ENCODE results near the gene NAT16. TPM values are rescaled to one million over a fixed set of nuclear protein-coding genes. Genes with fewer than 3 reads are reported as not detected.

The NAT16 gene
- polyA plus RNA-seq, 1 donor from 2014 or later = 4.5 TPM

DNA sequence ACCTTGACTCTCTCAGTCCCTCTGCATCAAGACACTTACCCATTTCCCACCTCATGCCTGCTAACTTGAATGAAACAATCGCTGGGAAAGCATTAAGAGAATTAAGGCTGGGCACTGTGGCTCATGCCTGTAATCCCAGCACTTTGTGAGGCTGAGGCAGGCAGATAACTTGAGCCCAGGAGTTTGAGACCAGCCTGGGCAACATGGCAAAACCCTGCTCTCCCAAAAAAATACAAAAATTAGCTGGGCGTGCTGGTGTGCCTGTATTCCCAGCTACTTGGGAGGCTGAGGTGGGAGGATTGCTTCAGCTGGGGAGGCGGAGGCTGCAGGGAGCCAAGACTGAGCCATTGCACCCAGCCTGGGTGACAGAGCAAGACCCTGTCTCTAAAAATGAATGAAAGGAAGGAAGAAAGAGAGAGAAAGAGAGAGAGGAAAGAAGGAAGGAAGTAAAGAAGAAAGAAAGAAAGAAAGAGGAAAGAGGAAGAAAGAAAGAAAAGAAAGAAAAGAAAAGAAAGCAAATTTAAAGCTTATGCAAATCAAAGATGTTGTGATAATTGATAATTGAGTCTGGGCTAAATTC lies 52.5 kb downstream of the NAT16 start:
- Histone ChIP-seq H2AFZ (ENCODE audit: low read depth, low read length) (no peak overlapping the region), H4K20me1 (ENCODE audit: insufficient read depth) (no peaks in the 10 kb centered on the region), H3K9ac (ENCODE audit: low read length) (no peak overlapping the region)

DNA sequence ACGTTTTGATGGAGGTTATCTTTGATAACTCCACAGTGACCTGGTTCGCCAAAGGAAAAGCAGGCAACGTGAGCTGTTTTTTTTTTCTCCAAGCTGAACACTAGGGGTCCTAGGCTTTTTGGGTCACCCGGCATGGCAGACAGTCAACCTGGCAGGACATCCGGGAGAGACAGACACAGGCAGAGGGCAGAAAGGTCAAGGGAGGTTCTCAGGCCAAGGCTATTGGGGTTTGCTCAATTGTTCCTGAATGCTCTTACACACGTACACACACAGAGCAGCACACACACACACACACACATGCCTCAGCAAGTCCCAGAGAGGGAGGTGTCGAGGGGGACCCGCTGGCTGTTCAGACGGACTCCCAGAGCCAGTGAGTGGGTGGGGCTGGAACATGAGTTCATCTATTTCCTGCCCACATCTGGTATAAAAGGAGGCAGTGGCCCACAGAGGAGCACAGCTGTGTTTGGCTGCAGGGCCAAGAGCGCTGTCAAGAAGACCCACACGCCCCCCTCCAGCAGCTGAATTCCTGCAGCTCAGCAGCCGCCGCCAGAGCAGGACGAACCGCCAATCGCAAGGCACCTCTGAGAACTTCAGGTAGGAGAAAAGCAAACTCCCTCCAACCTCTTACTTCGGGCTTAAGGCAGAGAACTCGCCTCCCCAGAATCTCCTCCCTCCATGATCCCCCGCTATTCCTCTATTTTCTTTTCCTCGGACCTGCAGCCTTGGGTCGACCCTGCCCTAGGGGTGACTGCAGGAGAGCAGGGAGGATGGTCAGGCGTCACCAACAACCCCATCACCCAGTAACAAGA lies 53.2 kb downstream of the NAT16 start, which contains the start of gene SERPINE1:
Gene SERPINE1, plus strand, starts transcription at position 454 of the 809 bp plus-strand sequence. CDS start 1,290 bp downstream, outside the sequence.
- Histone ChIP-seq H3K9me3 (ENCODE audit: low read length) (no peaks in the 10 kb centered on the region), H3K4me3 (ENCODE audit: low read length) (peak within 1 kb of the TSS; percentile 41), H3F3A (ENCODE audit: insufficient read depth, low read length, poor library complexity, severe bottlenecking) (no peaks in the 10 kb centered on the region), H3K4me2 (ENCODE audit: low read length) (no peak within 1 kb of the TSS), H3K36me3 (ENCODE audit: insufficient read depth, low read length) (no peaks in the 10 kb centered on the region), H3K9ac (ENCODE audit: low read length) (peak within 1 kb of the TSS; percentile 3), H3K27me3 (ENCODE audit: insufficient read depth, low read depth, low read length) (no peaks in the 10 kb centered on the region), H2AFZ (ENCODE audit: low read depth, low read length) (no peak within 1 kb of the TSS), H3K79me2 (replicated peaks; ENCODE audit: insufficient read depth, low read length) (no peaks in the 10 kb centered on the region), H3K27ac (ENCODE audit: low read length) (no peak within 1 kb of the TSS), H4K20me1 (ENCODE audit: insufficient read depth) (no peaks in the 10 kb centered on the region), H3K9me2 (ENCODE audit: insufficient read depth, low read length) (no peaks in the 10 kb centered on the region)
- TF ChIP-seq POLR2AphosphoS5 (IDR thresholded peaks at IDR 0.05) (no peak), EP300 (conservative IDR thresholded peaks at IDR 0.05; ENCODE audit: poor library complexity, severe bottlenecking) (no peak), RAD21 (conservative IDR thresholded peaks at IDR 0.05) (no peak), EZH2 (IDR thresholded peaks at IDR 0.05; ENCODE audit: borderline replicate concordance, insufficient read depth, low read length, poor library complexity, severe bottlenecking) (no peak)
- TF ChIP-seq, protein P1, sequence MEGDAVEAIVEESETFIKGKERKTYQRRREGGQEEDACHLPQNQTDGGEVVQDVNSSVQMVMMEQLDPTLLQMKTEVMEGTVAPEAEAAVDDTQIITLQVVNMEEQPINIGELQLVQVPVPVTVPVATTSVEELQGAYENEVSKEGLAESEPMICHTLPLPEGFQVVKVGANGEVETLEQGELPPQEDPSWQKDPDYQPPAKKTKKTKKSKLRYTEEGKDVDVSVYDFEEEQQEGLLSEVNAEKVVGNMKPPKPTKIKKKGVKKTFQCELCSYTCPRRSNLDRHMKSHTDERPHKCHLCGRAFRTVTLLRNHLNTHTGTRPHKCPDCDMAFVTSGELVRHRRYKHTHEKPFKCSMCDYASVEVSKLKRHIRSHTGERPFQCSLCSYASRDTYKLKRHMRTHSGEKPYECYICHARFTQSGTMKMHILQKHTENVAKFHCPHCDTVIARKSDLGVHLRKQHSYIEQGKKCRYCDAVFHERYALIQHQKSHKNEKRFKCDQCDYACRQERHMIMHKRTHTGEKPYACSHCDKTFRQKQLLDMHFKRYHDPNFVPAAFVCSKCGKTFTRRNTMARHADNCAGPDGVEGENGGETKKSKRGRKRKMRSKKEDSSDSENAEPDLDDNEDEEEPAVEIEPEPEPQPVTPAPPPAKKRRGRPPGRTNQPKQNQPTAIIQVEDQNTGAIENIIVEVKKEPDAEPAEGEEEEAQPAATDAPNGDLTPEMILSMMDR (IDR thresholded peaks at IDR 0.05; ENCODE audit: poor library complexity, severe bottlenecking) = peak; percentile 28

More for the DNA sequence above, 52.5 kb downstream of the NAT16 start:
- H3K9me2 ChIP-seq (ENCODE audit: insufficient read depth, low read length) = no peaks in the 10 kb centered on the region
- H3K27me3 ChIP-seq (ENCODE audit: insufficient read depth, low read depth, low read length) = no peaks in the 10 kb centered on the region
- no peak overlapping the region for H3K4me2 ChIP-seq (ENCODE audit: low read length)
- no peak overlapping the region for H3K27ac ChIP-seq (ENCODE audit: low read length)
- no peak overlapping the region for H3K4me3 ChIP-seq (ENCODE audit: low read length)
- H3K79me2 ChIP-seq (replicated peaks; ENCODE audit: insufficient read depth, low read length) = no peaks in the 10 kb centered on the region
- no peaks in the 10 kb centered on the region for H3F3A ChIP-seq (ENCODE audit: insufficient read depth, low read length, poor library complexity, severe bottlenecking)
- no peaks in the 10 kb centered on the region for H3K9me3 ChIP-seq (ENCODE audit: low read length)
- H3K36me3 ChIP-seq (ENCODE audit: insufficient read depth, low read length) = no peaks in the 10 kb centered on the region
- TF ChIP-seq POLR2AphosphoS5 (IDR thresholded peaks at IDR 0.05) (no peak), MXI1 (conservative IDR thresholded peaks at IDR 0.05; ENCODE audit: poor library complexity, severe bottlenecking) (no peak), EZH2 (IDR thresholded peaks at IDR 0.05; ENCODE audit: borderline replicate concordance, insufficient read depth, low read length, poor library complexity, severe bottlenecking) (no peak), EP300 (conservative IDR thresholded peaks at IDR 0.05; ENCODE audit: poor library complexity, severe bottlenecking) (no peak), SMC3 (conservative IDR thresholded peaks at IDR 0.05; ENCODE audit: poor library complexity) (no peak), RAD21 (conservative IDR thresholded peaks at IDR 0.05) (no peak), TAF1 (IDR thresholded peaks at IDR 0.05; ENCODE audit: low read depth) (no peak)
- TF ChIP-seq, protein P1 (IDR thresholded peaks at IDR 0.05; ENCODE audit: poor library complexity, severe bottlenecking) = no peak
- TF ChIP-seq, protein P2, sequence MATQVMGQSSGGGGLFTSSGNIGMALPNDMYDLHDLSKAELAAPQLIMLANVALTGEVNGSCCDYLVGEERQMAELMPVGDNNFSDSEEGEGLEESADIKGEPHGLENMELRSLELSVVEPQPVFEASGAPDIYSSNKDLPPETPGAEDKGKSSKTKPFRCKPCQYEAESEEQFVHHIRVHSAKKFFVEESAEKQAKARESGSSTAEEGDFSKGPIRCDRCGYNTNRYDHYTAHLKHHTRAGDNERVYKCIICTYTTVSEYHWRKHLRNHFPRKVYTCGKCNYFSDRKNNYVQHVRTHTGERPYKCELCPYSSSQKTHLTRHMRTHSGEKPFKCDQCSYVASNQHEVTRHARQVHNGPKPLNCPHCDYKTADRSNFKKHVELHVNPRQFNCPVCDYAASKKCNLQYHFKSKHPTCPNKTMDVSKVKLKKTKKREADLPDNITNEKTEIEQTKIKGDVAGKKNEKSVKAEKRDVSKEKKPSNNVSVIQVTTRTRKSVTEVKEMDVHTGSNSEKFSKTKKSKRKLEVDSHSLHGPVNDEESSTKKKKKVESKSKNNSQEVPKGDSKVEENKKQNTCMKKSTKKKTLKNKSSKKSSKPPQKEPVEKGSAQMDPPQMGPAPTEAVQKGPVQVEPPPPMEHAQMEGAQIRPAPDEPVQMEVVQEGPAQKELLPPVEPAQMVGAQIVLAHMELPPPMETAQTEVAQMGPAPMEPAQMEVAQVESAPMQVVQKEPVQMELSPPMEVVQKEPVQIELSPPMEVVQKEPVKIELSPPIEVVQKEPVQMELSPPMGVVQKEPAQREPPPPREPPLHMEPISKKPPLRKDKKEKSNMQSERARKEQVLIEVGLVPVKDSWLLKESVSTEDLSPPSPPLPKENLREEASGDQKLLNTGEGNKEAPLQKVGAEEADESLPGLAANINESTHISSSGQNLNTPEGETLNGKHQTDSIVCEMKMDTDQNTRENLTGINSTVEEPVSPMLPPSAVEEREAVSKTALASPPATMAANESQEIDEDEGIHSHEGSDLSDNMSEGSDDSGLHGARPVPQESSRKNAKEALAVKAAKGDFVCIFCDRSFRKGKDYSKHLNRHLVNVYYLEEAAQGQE (IDR thresholded peaks at IDR 0.05; ENCODE audit: borderline replicate concordance) = no peak
